ENCODE results near the gene TCEA2.
A peak's percentile ranks its signal among the peaks of the same experiment; 100 is the strongest.
"Not testable (repeated sequence)": the region's sequence is repeated elsewhere in the genome, so short reads cannot be mapped to it uniquely, and the experiment has no call there.

TCEA2 gene

DNA sequence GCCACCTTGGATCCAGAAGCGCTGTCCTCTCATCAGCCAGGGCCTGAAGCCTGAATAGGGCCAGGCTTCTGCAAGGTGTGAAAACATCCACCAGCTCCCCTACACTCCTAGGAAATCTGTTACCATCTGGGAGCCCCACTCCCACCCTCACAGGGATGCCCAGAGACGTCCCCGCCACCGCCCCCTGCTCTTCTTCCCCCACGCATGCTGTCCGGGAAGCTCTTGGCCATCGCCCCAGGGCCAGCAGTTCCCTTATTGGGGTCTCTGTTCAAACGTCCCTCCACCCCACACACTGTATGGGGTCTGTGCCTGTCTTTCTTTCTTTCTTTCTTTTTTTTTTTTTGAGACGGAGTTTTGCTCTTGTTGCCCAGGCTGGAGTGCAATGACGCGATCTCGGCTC is 12.6 kb downstream of the TCEA2 start:
- DNase-seq (ENCODE audit: extremely low spot score, insufficient read length, low read depth) (no peak), FAIRE-seq (no peak)

DNA sequence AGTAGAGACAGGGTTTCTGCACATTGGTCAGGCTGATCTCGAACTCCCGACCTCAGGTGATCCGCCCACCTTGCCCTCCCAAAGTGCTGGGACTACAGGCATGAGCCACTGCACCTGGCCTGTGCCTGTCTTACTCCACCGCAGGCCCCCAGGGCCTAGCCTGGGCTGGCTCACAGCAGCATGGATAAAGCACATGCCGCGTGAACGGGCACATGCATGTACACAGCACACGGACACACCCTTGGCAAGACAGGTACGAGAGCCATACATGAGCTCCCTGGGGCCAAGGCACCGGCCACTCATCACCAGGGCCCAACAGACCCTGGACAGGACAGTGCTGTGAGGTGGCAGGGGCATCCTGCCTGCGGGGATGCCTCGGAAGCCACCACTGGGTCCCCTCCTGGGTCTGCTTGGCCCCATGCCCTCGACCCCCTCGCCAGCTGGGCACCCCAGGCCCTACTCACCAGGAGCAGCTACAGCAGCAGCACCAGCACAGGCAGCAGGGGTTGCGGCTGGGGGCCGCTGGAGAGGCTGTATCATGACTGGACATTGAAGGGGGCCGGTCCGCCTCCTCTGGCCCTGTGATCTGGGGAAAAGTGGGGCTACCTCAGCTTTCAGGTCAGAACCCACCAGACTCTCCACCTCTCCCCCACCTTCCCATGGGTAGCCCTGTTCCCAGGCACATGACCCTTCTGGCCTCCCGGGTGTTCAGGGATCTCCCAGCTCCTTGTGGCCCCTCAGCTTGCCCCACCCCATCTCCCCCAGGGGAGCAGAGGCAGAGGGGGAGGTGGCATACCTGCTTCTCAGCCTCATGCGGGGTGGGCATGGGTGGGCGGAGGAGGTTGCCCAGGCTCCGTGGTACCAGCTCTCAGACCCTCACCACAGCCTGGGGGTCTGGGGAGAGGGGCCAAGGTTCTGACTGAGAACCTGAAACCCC is 13.3 kb downstream of the TCEA2 start:
- no peak for FAIRE-seq
- DNase-seq (ENCODE audit: extremely low spot score, insufficient read length, low read depth) = no peak

DNA sequence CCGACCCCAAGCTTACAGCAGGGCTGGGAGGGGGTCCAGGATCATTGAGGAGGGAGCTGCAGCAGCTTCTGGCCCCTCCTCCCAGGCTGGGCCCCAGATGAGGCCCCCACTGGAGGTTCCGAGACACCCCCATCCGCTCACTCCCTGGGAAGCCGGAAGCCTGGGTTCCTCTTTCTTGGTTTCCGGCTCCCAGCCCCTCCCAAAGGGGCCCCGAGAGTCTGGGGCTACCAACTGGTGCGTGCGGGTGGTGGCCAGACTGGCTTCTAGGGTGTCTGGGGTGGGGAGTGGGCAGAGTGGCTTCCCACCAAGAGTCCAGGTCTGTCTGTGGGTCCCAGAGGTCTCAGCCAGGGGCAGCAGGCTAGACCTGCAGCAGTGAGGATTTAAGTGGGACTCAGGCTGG is 14.1 kb downstream of the TCEA2 start:
- DNase-seq (ENCODE audit: extremely low spot score, insufficient read length, low read depth) (no peak), FAIRE-seq (peak; percentile 80)

DNA sequence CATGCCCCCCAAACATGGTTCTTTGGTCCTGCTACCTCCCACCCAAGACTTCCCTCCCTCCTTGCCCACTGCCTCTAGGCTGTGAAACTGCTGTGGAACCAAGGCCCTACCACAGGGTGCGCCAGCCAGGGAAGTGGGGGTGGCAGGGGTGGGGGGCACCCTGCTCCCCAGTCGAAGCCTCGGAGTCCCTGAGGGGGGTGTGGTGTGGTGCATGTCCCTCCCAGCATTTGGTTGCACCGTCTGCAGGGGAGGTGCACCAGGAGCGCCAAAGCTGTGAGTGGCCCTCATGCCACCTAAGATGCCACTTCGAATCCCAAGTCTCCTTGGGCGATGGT is 14.5 kb downstream of the TCEA2 start:
- FAIRE-seq (peak; percentile 44), DNase-seq (ENCODE audit: extremely low spot score, insufficient read length, low read depth) (no peak)

DNA sequence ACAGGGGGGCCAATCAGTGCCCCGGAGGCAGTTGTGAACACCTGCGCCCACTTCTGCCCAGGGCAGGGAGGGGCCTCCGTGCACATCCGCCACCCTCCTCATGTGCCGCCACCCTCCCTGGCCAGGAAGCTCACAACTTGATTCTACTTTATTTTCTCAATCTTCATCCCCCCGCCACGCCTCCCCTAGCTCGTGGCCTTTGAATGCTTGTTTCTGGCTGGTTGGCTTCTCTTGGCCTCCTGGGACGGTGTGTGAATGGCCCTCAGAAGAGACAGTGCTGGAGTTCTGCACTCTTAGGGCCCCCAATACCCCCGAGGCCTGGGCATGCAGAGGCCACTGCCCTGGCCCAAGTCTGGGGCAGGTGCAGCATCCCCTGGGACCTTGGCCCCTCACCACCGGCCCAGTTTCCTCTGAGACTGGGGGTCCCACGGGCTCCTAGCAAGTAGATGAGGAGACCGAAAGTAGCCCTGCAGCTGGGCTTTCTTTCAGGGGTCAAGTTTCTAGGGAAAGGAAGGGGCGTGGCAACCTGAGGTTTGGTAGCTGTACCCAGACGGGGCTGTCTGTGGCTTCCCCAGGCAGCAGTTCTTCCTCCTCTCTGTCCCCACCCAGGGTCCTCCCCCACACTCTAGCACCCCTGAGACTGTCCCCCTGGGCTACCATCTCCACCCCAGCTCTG is 15.0 kb downstream of the TCEA2 start:
- peak; percentile 93 for FAIRE-seq
- DNase-seq (ENCODE audit: extremely low spot score, insufficient read length, low read depth) = no peak

DNA sequence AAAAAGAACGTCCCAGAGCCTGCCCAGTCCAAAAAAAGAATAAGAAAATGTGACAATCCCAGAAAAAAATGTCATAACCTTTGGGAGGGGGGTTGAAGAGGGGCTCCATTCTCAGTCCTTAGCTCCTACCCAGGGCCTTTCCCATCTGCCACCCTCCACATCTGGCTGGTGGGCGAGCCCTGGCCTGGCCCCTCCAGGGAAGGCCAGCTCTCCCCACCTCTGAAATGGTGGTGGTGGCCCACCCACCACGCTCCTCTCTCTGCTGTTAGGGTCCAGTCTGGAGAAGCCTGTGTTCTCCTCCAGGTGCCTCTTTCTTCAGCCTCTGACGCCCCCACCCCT is 15.9 kb downstream of the TCEA2 start:
- FAIRE-seq = no peak
- no peak for DNase-seq (ENCODE audit: extremely low spot score, insufficient read length, low read depth)

DNA sequence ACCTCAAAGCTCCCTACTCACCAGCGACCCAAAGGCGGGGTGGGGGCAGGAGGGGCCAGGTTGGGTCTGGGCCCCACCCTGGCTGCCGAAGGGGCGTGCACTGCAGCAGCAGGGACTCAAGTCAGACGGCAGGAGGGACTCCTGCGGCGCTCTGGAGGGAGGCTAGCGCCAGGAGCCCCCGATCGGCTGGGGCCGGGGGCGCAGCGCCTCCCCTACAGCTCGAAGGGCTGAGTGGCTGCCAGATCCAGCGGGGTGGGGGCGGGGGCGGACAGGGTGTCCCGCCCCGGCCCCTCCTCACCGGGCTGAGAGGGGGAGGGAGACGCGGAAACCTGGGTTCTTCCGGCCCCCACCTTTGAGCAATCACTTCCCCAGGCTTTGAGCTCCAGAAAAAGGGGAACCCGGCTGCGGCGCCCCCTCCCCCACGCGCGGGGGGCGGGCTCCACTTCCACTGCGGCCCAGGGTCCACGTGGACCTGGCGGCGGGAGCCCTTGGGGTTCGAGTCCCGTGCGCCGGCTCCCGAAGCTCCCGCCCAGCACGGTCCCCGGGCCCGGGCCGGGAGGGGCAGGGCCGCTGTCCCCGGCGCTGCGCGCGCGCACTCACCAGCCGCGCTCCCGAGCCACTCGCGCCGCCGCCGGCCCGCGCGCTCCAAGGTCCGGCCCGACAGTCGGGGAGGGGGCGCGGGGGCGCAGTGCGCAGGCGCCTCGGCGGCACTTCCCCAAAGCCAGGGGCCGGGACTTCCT is 16.4 kb downstream of the TCEA2 start, which contains the start of gene RGS19:
Gene RGS19 (minus strand): TSS at position 246 of the 740 bp plus-strand sequence. CDS start 2,632 bp downstream, outside the sequence.
- peak; percentile 73 for FAIRE-seq

DNA sequence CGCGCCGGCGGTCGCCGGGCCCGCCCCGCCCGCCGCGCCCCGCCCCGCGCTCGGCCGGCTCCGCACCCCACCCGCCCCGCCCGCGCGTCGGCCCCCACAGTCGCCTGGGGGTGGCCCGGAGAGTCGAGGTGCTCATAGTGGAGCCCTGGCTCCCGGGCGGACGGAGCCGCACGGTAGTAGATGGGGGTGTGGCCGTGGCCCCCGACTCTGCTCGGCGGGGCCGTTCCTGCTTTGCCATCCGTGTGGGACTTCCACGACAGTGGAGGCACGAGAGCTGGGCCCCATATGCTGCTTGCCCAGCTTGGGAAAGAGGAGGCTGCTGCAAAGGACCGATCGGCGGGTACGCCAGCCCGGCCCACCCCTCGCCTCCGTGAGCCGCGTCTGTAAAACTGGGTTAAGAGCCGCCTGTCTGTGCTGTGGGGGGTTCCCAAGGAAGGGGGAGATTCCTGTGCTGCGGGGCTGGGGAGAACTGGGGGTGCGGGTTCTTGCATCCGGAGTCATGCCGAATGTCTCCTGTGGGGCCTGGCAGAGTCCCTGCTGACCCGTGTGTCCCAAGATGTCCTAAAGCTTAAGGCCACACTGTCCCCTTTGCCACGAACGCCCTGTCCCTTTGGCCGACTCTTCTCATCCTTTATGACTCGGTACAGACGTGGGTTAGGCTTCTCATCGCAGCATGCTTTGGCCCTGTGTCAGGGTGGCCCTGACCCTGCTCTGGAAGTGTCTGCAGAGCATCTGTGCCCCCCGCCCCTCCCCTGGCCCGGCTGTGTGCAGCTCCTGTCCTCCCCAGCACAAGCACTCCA is 17.2 kb downstream of the TCEA2 start, which contains the start of gene OPRL1:
Gene OPRL1 (plus strand): TSS at position 70 of the 800 bp plus-strand sequence. CDS start 12,639 bp downstream, outside the sequence.
- peak; percentile 12 for FAIRE-seq
- no peak for DNase-seq (ENCODE audit: extremely low spot score, insufficient read length, low read depth)

More for the DNA sequence above, 16.4 kb downstream of the TCEA2 start, which contains the start of gene RGS19:
- peak; percentile 82 for DNase-seq (ENCODE audit: extremely low spot score, insufficient read length, low read depth)

DNA sequence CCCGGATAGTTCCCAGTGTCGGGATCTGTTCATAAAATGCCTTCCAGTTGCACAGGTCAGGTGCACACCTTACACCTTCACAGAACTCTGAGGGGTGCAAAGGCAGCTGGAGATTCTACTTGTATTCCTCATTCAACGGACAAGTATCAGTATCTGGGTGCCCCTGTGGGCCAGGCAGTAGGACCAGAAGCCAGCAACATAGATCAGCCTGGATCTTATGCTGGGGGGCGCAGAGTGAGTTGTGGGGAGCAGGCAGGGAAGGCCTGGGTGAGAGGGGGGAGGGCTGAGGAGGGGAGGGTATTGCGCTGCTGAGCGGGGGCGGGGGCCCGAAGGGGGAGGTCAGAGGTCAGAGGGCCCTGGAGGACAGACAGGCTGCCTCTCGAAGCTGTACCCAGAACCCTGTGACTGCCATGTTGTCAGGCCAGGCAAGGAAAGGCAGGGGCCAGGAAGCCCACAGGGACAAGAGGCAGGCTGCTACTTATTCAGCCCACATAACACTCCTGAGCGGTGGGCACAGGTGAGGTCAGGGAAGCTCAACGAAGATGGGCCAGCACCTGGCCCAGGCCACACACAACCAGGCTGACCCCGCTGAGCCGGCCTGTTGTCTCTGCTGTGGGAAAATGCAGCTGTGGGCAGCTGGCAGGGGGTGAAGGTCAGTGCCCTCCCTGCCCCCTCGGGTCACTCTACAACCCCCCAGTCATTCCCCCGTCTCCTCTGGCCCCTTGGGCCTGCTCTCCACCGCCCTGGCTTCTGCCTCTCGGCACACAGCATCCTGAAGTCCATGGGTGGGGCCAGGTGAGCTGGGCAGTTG is 18.0 kb downstream of the TCEA2 start:
- FAIRE-seq = no peak

DNA sequence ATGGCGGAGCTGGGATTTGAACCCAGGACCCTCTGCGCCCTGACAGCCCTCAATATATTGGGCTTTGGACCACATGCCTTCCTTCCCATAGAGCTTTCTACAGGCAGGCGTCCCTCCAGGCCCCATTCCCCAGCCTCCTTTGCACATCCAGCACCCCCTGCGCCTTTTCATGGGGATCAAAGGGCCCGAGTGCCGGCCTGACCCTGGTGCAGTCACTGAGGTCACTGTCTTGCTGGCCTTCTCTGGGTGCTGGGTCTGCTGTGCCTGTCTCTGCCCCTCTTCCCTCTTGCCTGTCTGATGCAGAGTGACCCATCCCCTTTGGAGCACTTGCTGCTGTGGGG is 18.6 kb downstream of the TCEA2 start:
- FAIRE-seq = no peak

More for the DNA sequence above, 18.0 kb downstream of the TCEA2 start:
- DNase-seq (ENCODE audit: extremely low spot score, insufficient read length, low read depth) = no peak

DNA sequence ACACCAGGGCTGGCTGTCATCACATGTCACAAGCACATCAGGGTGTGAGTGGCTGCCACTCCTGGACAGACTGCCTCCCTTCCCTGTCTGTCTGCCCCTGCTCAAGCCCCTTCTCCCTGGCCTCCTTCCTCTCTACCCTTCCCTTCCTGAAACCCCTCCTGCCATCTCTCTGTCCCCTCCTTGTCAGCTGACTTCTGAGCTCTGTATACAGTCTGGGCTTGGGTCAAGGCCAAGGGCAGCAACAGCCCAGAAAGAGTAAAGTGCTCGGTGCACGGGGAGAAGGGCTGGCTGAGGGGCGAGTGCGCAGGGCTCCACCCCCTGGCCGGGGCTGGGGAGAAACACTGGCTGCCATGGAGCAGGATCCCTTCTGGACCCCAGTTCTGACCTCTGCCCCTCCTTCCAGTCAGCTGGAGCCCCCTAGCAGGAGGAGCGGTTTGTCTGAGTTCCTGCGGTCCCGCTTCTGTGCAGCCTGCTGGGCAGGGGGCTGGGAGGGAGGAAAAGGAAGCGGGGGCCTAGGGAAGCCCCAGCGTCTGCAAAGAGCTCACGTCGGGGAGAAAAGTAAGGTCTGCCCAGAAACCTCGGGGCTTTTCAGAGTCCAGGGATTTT is 19.2 kb downstream of the TCEA2 start:
- DNase-seq (ENCODE audit: extremely low spot score, insufficient read length, low read depth) (no peak), FAIRE-seq (no peak)

More for the DNA sequence above, 18.6 kb downstream of the TCEA2 start:
- DNase-seq (ENCODE audit: extremely low spot score, insufficient read length, low read depth) = no peak

DNA sequence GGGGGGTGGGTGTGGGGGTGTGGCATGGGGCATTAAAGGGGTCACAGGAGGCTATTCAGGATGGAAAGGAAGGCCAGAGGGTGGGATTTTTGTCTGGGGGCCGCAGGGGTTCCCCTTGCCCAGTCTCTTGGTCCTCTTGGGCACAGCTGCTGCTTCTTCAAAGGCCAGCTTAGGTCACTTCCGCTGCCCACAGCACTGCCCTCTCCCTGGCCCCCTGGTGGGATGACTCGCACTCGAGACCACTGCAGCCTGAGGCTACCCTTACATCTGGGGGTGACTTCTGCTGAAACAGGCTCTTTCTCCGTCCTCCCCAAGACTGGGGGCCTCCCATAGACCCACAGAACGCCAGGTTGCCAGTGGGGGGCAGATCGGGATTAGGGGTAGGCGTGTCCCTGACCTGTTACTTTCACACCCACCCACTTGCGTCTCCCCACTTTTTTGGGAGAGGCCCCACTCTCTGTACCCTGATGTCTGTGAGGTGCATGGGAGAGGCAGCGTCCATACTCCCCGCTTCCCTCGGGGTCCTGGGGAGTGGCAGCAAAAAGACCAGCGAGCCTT is 19.9 kb downstream of the TCEA2 start:
- FAIRE-seq = no peak
- DNase-seq (ENCODE audit: extremely low spot score, insufficient read length, low read depth) = no peak

DNA sequence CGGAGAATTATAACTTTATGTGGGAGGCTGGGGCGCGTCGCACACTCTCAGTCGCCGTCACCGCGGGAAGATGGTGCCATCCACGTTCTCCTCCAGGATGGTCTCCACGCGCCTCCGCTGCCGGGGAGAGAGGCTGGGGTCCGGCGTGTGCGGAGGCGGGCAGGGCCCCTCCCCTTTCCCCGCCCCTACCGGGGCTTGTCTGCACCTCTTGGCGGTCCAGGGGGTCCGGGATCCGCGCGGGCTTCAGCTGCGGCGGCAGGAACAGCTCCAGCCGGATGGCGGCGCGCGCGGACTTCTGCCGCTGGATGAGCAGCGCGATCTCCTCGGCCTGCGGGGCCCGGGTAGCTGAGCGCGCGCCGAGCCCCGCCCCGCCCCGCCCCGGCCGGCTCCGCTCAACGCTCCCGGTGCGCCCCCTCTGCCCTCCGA is 20.4 kb downstream of the TCEA2 start:
- no peak for DNase-seq (ENCODE audit: extremely low spot score, insufficient read length, low read depth)
- FAIRE-seq = no peak

DNA sequence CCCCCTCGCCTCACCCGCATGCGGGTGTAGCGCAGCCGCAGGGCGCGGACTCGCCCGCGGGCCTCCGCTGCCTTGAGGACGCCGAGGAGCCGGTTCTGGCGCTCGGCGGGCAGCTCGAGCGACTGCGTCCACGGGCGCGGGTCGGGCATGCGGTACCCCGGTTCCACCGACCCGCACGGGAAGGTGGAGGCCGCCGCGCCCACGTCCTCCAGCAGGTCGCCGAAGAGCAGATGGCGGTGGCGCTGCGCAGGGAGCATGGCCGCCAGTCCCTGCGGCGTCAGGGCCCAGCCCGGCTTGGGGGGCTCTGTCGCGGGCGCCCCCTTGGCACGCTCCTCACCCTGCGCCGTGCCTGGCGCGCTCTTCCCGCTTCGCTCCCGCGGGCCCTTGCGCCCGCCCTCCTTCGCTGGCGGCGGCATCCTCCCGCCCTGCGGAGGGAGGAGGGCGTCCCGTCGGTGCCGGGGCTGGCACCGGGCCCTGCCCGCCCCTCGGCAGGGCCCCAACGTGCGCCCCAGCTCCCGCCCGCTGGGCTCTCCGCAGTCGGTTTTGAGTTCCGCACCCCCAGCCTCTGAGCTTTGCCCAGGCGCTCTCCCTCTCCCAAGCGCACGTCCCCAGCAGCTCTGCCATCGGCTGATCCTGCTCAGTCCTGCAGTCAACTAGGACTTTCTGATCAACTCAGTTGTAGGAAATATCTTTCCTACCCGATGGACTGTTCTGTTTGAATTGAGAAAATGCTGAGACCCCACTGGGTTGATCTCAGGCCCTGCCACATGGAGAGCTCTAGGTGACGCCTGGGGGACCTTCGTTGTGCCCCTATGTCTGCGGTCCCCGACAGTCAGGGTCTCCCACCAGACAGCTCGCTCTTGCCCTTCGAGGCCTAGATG is 21.0 kb downstream of the TCEA2 start, which contains the start of gene LKAAEAR1:
Gene LKAAEAR1 (minus strand): TSS at position 595 of the 881 bp plus-strand sequence. CDS start 179 bp downstream, at position 416.
- no peak for DNase-seq (ENCODE audit: extremely low spot score, insufficient read length, low read depth)
- no peak for FAIRE-seq

DNA sequence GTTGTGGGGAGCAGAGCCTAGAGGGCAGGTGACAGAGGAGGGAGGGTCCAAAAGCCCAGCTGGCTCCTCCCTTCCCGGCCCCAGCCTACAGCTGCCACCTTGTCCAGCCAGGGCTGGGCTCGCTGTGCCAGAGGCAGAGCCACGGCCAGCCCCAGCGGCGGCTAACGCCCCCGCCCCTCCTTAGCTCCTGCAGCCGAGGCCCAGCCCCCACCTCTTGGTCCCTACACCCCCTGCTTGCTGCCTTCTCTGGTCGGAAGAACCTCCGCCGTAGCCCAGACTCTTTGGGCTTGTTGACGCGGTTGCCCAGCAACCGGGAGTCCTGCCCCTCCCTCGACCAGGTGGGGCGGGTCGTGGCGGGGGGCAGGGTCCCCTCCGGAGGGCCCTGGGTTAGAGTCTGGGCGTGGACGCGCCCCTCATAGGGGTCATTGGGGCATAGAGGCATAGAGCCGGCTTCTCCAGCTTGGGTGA is 21.7 kb downstream of the TCEA2 start:
- no peak for DNase-seq (ENCODE audit: extremely low spot score, insufficient read length, low read depth)
- no peak for FAIRE-seq

DNA sequence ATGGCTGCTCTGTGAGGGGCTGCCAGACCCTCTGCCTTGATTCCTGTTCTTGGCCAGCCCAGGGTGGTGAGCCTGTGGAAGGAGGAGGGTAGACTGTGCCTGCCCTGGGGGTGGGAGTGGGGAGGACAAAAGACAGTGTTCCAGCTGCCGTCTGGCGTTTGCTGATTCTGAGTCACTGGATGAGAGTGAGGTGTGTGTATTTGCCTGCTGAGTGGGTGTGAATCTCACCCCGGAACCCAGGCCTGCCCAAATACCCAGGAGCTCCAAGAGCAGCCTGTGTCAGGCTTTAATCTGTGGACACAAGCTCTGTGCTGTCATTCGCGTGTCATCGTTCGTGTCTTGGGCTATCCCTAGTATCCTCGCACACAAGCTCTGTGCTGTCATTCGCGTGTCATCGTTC is 23.8 kb downstream of the TCEA2 start:
- DNase-seq (ENCODE audit: extremely low spot score, insufficient read length, low read depth) = no peak
- FAIRE-seq = no peak

DNA sequence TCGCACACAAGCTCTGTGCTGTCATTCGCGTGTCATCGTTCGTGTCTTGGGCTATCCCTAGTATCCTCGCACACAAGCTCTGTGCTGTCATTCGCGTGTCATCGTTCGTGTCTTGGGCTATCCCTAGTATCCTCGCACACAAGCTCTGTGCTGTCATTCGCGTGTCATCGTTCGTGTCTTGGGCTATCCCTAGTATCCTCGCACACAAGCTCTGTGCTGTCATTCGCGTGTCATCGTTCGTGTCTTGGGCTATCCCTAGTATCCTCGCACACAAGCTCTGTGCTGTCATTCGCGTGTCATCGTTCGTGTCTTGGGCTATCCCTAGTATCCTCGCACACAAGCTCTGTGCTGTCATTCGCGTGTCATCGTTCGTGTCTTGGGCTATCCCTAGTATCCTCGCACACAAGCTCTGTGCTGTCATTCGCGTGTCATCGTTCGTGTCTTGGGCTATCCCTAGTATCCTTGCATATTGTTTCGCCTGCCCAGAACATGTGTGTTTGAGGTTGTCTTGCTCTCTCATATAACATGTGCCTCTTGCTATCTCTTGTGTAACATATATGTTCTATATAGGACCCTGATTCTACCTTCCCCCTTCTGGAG is 24.3 kb downstream of the TCEA2 start:
- not testable (repeated sequence) for DNase-seq (ENCODE audit: extremely low spot score, insufficient read length, low read depth)

More for the DNA sequence above, 24.3 kb downstream of the TCEA2 start:
- not testable (repeated sequence) for FAIRE-seq

Measured in GM18507 (cell line).